Esophagus (tissue), 2 donors: ENCODE results near the gene HNRNPF. TPM values are rescaled to one million over a fixed set of nuclear protein-coding genes. Genes with fewer than 3 reads are reported as not detected.

Experiments used
- H3K27ac ChIP-seq, 2 donors: one replicate each; pipeline ENCODE4 v1.5.1; 2013; ENCODE audit warnings: low read depth in 2 of 2, mild to moderate bottlenecking in 2 of 2, inconsistent platforms in 1 of 2, low read length in 1 of 2, moderate library complexity in 1 of 2
- H3K27me3 ChIP-seq, 2 donors: one replicate each; pipeline ENCODE4 v1.6.1; 2013; ENCODE audit warnings: low read length in 2 of 2, control low read depth in 1 of 2, mild to moderate bottlenecking in 1 of 2; ENCODE audit not compliant: insufficient read depth in 2 of 2, control insufficient read depth in 1 of 2
- H3K36me3 ChIP-seq, 2 donors: one replicate each; pipeline ENCODE4 v1.6.1; 2013; ENCODE audit warnings: low read length in 1 of 2; ENCODE audit not compliant: control insufficient read depth in 2 of 2, insufficient read depth in 2 of 2
- H3K4me1 ChIP-seq, 2 donors: one replicate each; pipeline ENCODE4 v1.6.1; 2013; ENCODE audit warnings: low read length in 1 of 2; ENCODE audit not compliant: control insufficient read depth in 2 of 2, insufficient read depth in 2 of 2
- H3K4me3 ChIP-seq, 2 donors: one replicate each; pipeline ENCODE4 v1.5.1; 2013; ENCODE audit warnings: low read length in 2 of 2, mild to moderate bottlenecking in 2 of 2, low read depth in 1 of 2, moderate library complexity in 1 of 2
- H3K9me3 ChIP-seq, 2 donors: one replicate each; pipeline ENCODE4 v1.6.1; 2013; ENCODE audit warnings: mild to moderate bottlenecking in 2 of 2, low read depth in 1 of 2, low read length in 1 of 2, moderate library complexity in 1 of 2; ENCODE audit not compliant: control insufficient read depth in 2 of 2, insufficient read depth in 1 of 2
- WGBS, 2 donors: extraction: QIAGEN DNeasy Blood & Tissue Kit; methylation state at CpG; one replicate each; pipeline ENCODE4 v1.1.7; 2013; 5-methylcytosine and 5-hydroxymethylcytosine counted together
- polyA plus RNA-seq, 2 donors: library from polyadenylated mRNA; stranded (reverse); fragments of 200-250 nt; gene quantifications; one replicate each; pipeline ENCODE4 v1.2.3, GENCODE V29; 2013
- donor health status: healthy with polysubstance abuse.
- donor health status: Bipolar disorder and iron deficiency.

The HNRNPF gene
- polyA plus RNA-seq, 2 donors = 59.1 to 128 TPM

DNA sequence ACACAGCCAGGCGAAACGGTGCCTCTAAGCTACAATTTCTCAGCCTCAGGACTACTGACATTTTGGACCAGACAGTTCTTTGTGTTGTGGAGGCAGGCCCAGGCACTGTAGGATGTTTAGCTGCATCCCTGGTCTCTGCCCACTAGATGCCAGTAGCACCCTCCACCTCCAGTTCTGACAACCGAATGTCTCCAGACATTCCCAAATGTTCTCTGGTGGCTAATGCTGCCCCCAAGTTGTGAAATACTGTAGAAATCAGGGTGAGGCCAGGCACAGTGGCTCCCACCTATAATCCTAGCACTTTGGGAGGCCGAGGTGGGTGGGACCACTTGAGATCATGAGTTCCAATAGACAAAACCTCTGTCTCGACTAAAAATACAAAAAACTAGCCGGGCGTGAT, 18.2 kb downstream of the HNRNPF start:
- H3K9me3 ChIP-seq = no peaks in the 10 kb centered on the region

DNA sequence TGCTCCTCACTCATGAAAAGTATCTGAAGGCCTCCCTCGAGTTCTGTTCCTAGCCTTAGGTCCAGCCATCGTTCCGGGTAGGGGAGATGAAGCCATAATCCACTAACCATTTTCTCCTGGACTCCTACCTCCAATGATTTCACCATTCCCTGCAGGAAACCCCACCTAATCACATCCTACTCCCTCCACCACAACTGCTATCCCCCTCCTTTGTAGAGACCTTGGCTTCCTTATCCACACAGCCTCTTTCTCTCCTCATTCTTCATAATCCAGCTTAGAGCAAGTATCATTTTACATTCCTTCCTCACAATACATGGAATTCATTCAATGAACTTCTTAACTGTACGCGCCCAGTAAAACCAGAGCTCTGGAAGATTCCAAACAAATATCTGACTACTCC, 18.7 kb downstream of the HNRNPF start:
- 77 to 79% methylated on average over 5 of the region's 5 CpGs for WGBS, 2 donors
- Histone ChIP-seq H3K9me3 (no peaks in the 10 kb centered on the region), H3K4me3 (no peak overlapping the region), H3K27ac (no peak overlapping the region), H3K27me3 (no peaks in the 10 kb centered on the region), H3K36me3 (peaks cover 20 to 45% of the 10 kb centered on the region in 2 donors), H3K4me1 (no peaks in the 10 kb centered on the region)

More for the DNA sequence above, 18.2 kb downstream of the HNRNPF start:
- H3K36me3 ChIP-seq = peaks cover 20 to 45% of the 10 kb centered on the region in 2 donors
- no peaks in the 10 kb centered on the region for H3K27me3 ChIP-seq
- WGBS, 2 donors = 57 to 66% methylated on average over 7 of the region's 7 CpGs
- H3K4me3 ChIP-seq = no peak overlapping the region
- no peak overlapping the region for H3K27ac ChIP-seq
- peaks cover 0 to 2% of the 10 kb centered on the region in 2 donors for H3K4me1 ChIP-seq

DNA sequence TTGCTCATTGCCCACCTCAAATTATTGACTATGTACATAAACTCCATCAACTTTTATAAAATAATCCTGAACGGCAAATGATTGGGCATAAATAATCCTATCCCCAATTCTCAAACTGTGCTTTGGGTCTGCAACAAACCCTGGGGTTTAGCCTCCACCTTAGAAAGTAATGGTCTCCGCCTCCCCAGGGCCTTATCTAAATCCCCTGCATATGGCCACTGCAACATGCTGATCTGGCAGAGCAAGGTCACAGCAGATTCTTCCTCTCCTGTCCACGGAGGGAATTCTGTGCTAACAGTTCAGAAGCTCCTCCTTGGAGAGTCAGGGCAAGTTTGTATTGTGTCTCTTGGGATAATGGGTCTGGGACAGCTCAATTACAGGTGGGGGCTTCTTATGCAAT, 19.1 kb downstream of the HNRNPF start:
- H3K4me1 ChIP-seq = peaks cover 0 to 1% of the 10 kb centered on the region in 2 donors
- H3K27me3 ChIP-seq = no peaks in the 10 kb centered on the region
- no peak overlapping the region for H3K27ac ChIP-seq
- H3K9me3 ChIP-seq = no peaks in the 10 kb centered on the region
- H3K36me3 ChIP-seq = peaks cover 20 to 47% of the 10 kb centered on the region in 2 donors
- H3K4me3 ChIP-seq = no peak overlapping the region
- WGBS, 2 donors = 48 to 58% methylated on average over 3 of the region's 3 CpGs

GRCh38 chr10:43387678-43388032, 21.3 kb downstream of the HNRNPF start:
- Histone ChIP-seq H3K27ac (no peak overlapping the region), H3K9me3 (no peaks in the 10 kb centered on the region), H3K4me3 (no peak overlapping the region), H3K4me1 (peaks cover 0 to 2% of the 10 kb centered on the region in 2 donors), H3K27me3 (no peaks in the 10 kb centered on the region), H3K36me3 (peaks cover 13 to 43% of the 10 kb centered on the region in 2 donors)
- 61 to 62% methylated on average over 5 of the region's 5 CpGs for WGBS, 2 donors

GRCh38 chr10:43386981-43387677, 21.9 kb downstream of the HNRNPF start:
- no peak overlapping the region for H3K4me3 ChIP-seq
- no peaks in the 10 kb centered on the region for H3K27me3 ChIP-seq
- H3K36me3 ChIP-seq = peaks cover 12 to 41% of the 10 kb centered on the region in 2 donors
- WGBS, 2 donors = 92% methylated on average over 29 of the region's 29 CpGs
- no peaks in the 10 kb centered on the region for H3K9me3 ChIP-seq
- H3K4me1 ChIP-seq = peaks cover 0 to 2% of the 10 kb centered on the region in 2 donors
- H3K27ac ChIP-seq = no peak overlapping the region

DNA sequence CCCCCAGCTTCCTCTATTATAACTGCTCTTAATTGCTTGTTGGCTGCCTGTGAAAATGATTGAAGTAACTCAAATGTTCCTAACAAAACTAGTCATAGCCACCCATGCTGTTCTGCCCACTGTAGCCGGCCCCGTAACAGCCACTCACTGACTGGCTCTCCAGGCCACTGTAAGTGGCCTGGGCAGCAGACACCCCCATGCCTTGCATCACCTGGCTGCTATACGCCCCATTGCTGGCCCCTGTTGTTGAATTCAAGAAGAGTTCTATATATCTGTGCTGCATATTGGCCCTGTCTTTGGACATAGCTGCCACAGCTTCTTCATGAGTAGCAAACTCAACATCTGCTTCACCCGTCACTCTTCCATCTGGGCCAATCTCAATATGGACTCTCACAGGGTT, 22.4 kb downstream of the HNRNPF start:
- 88 to 93% methylated on average over 4 of the region's 4 CpGs for WGBS, 2 donors
- Histone ChIP-seq H3K9me3 (no peaks in the 10 kb centered on the region), H3K27ac (no peak overlapping the region), H3K27me3 (no peaks in the 10 kb centered on the region), H3K4me1 (peaks cover 0 to 2% of the 10 kb centered on the region in 2 donors), H3K4me3 (no peak overlapping the region), H3K36me3 (peaks cover 12 to 38% of the 10 kb centered on the region in 2 donors)

DNA sequence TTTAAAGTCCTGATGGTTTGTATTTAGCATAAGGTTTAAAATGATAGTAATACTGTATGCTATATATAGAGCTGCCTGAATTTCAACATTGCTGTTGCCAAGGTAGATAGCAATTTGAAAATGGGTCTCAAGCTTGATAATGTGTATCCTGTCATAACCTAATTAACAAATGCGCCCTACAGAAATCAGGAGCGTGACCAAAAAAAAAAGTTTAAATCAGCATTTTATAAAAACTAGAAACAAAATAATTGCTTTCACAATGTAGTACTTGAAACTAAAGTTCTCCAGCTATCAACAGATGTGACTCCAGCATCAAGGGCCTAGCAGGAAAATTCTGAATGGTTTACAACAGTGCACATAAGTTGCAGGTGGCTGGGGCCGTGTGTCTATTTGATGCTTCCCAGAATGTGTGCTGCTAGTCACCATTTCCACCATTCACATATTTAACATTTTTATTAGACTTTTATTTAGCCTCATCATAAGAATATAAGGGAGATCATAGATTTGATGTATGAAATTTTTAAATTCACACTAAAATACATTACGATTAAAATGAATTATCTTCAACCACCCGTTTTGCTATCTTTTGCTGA, 23.5 kb downstream of the HNRNPF start:
- H3K36me3 ChIP-seq = peaks cover 10 to 30% of the 10 kb centered on the region in 2 donors
- no peak overlapping the region for H3K27ac ChIP-seq
- 77 to 81% methylated on average over 5 of the region's 5 CpGs for WGBS, 2 donors
- no peak overlapping the region for H3K4me3 ChIP-seq
- H3K27me3 ChIP-seq = no peaks in the 10 kb centered on the region
- peaks cover 0 to 2% of the 10 kb centered on the region in 2 donors for H3K4me1 ChIP-seq
- no peaks in the 10 kb centered on the region for H3K9me3 ChIP-seq

GRCh38 chr10:43384252-43385221, 24.4 kb downstream of the HNRNPF start:
- peaks cover 7 to 23% of the 10 kb centered on the region in 2 donors for H3K36me3 ChIP-seq
- H3K27me3 ChIP-seq = no peaks in the 10 kb centered on the region
- H3K4me1 ChIP-seq = peaks cover 0 to 2% of the 10 kb centered on the region in 2 donors
- WGBS, 2 donors = 81 to 88% methylated on average over 10 of the region's 10 CpGs
- H3K9me3 ChIP-seq = no peaks in the 10 kb centered on the region
- H3K4me3 ChIP-seq = no peak overlapping the region
- no peak overlapping the region for H3K27ac ChIP-seq

- H3K4me1 ChIP-seq = peaks cover 0 to 2% of the 10 kb centered on the region in 2 donors
- H3K36me3 ChIP-seq = peaks cover 4 to 19% of the 10 kb centered on the region in 2 donors
- H3K27ac ChIP-seq = no peak overlapping the region
- H3K9me3 ChIP-seq = no peaks in the 10 kb centered on the region
- no peak overlapping the region for H3K4me3 ChIP-seq
- 56 to 61% methylated on average over 14 of the region's 14 CpGs for WGBS, 2 donors
- no peaks in the 10 kb centered on the region for H3K27me3 ChIP-seq
These were observed 25.6 kb downstream of the HNRNPF start for GRCh38 chr10:43383204-43383971.
